WERI-Rb-1 (cell line): Measurements from ENCODE around the gene ZNF70.

Source experiments
- DNase-seq: peaks from one replicate; pipeline ENCODE4 v3.0.0-alpha.2; 2020
- H3K27ac ChIP-seq: fragments of 250-450 bp; sonication (Bioruptor Pico); 2 replicates; pipeline ENCODE4 v1.5.1; 2020; ENCODE audit warnings: mild to moderate bottlenecking, moderate library complexity
- H3K27me3 ChIP-seq: fragments of 250-450 bp; sonication (Bioruptor Pico); 2 replicates; pipeline ENCODE4 v1.5.1; 2021; ENCODE audit warnings: mild to moderate bottlenecking, low read depth, moderate library complexity; ENCODE audit not compliant: insufficient read depth, severe bottlenecking
- H3K36me3 ChIP-seq: fragments of 250-450 bp; sonication (Bioruptor Pico); 2 replicates; pipeline ENCODE4 v1.5.1; 2020; ENCODE audit warnings: mild to moderate bottlenecking, moderate library complexity
- H3K4me3 ChIP-seq: 2 replicates; pipeline ENCODE4 v1.5.1; 2011; ENCODE audit warnings: low read depth, mild to moderate bottlenecking, control low read depth, low read length
- H3K9me3 ChIP-seq: fragments of 250-450 bp; sonication (Bioruptor Pico); 2 replicates; pipeline ENCODE4 v1.5.1; 2021; ENCODE audit warnings: mild to moderate bottlenecking, moderate library complexity; ENCODE audit not compliant: severe bottlenecking
- CTCF ChIP-seq: IDR thresholded peaks from 2 replicates; pipeline ENCODE4 v1.5.1; 2011; ENCODE audit warnings: low read depth, mild to moderate bottlenecking, control low read depth, inconsistent platforms, low read length

The ZNF70 gene

GRCh38 chr22:23705358-23705757 lies 45.6 kb downstream of the ZNF70 start:
- H3K27me3 ChIP-seq, result no peaks in the 10 kb centered on the region
- H3K27ac ChIP-seq, result no peak overlapping the region
- H3K4me3 ChIP-seq, result no peak overlapping the region
- DNase-seq, result no peak
- no peak for TF ChIP-seq CTCF
- H3K36me3 ChIP-seq, result peaks cover 84% of the 10 kb centered on the region
- H3K9me3 ChIP-seq, result no peaks in the 10 kb centered on the region

- no peak overlapping the region for H3K4me3 ChIP-seq
- DNase-seq, result no peak
- no peak overlapping the region for H3K27ac ChIP-seq
- H3K27me3 ChIP-seq, result no peaks in the 10 kb centered on the region
- H3K36me3 ChIP-seq, result peaks cover 85% of the 10 kb centered on the region
- no peak for TF ChIP-seq CTCF
- H3K9me3 ChIP-seq, result no peaks in the 10 kb centered on the region
Observed at GRCh38 chr22:23704829-23705228, 46.1 kb downstream of the ZNF70 start.

GRCh38 chr22:23704062-23704461 lies 46.9 kb downstream of the ZNF70 start:
- Histone ChIP-seq H3K27me3 (no peaks in the 10 kb centered on the region), H3K27ac (no peak overlapping the region), H3K36me3 (peaks cover 85% of the 10 kb centered on the region), H3K4me3 (no peak overlapping the region), H3K9me3 (no peaks in the 10 kb centered on the region)
- no peak for TF ChIP-seq CTCF
- no peak for DNase-seq

GRCh38 chr22:23700706-23701105 lies 50.2 kb downstream of the ZNF70 start:
- no peak overlapping the region for H3K27ac ChIP-seq
- no peak for TF ChIP-seq CTCF
- peaks cover 67% of the 10 kb centered on the region for H3K36me3 ChIP-seq
- DNase-seq, result no peak
- H3K9me3 ChIP-seq, result no peaks in the 10 kb centered on the region
- H3K4me3 ChIP-seq, result no peak overlapping the region
- no peaks in the 10 kb centered on the region for H3K27me3 ChIP-seq

- TF ChIP-seq CTCF, result no peak
- no peak overlapping the region for H3K27ac ChIP-seq
- no peak overlapping the region for H3K4me3 ChIP-seq
- H3K27me3 ChIP-seq, result no peaks in the 10 kb centered on the region
- peaks cover 69% of the 10 kb centered on the region for H3K36me3 ChIP-seq
- DNase-seq, result no peak
- no peaks in the 10 kb centered on the region for H3K9me3 ChIP-seq
Observed at GRCh38 chr22:23698673-23699235, 52.2 kb downstream of the ZNF70 start.

- Histone ChIP-seq H3K36me3 (peaks cover 68% of the 10 kb centered on the region), H3K4me3 (no peak overlapping the region), H3K27ac (no peak overlapping the region), H3K9me3 (no peaks in the 10 kb centered on the region), H3K27me3 (no peaks in the 10 kb centered on the region)
- no peak for TF ChIP-seq CTCF
- DNase-seq, result no peak
Observed at GRCh38 chr22:23698094-23698493, 52.8 kb downstream of the ZNF70 start.
